K562 (cell line): Measurements from ENCODE around the gene TMC6. TPM values are rescaled to one million over a fixed set of nuclear protein-coding genes. Genes with fewer than 3 reads are reported as not detected.

Experiments used
- ADNP ChIP-seq: fragments of 200-800 bp; sonication (Bioruptor generic); IDR thresholded peaks from 2 replicates; pipeline ENCODE4 v1.6.1; 2016; ENCODE audit warnings: missing genetic modification characterization, missing compliant biosample characterization
- ASH1L ChIP-seq: fragments of 450-650 bp; IDR thresholded peaks from 2 replicates; pipeline ENCODE4 v1.6.1; 2018; ENCODE audit warnings: borderline replicate concordance, mild to moderate bottlenecking, low read depth; ENCODE audit not compliant: partially characterized antibody
- CBFA2T3 ChIP-seq: fragments of 450-650 bp; IDR thresholded peaks from 2 replicates; pipeline ENCODE4 v1.6.1; 2017
- CCNT2 ChIP-seq: IDR thresholded peaks from 2 replicates; pipeline ENCODE4 v1.6.1; 2011; ENCODE audit warnings: borderline replicate concordance, low read depth, mild to moderate bottlenecking, moderate library complexity, mixed read lengths, low read length; ENCODE audit not compliant: insufficient read length; ENCODE audit errors: extremely low read depth
- CEBPG ChIP-seq, 3 experiments: fragments of 200-800 bp in 1 of 3; sonication (Bioruptor generic) in 1 of 3; sonication (generic) in 1 of 3; formaldehyde crosslinking in 1 of 3; IDR thresholded peaks in 2 of 3; conservative IDR thresholded peaks in 1 of 3; 2 replicates each; pipeline versions ENCODE4 v1.6.1 to v1.8.0; 2016 to 2022; ENCODE audit warnings: missing compliant biosample characterization in 2 of 3, missing genetic modification characterization in 2 of 3, mild to moderate bottlenecking in 1 of 3, missing genetic modification reagents in 1 of 3
- CREM ChIP-seq: IDR thresholded peaks from 2 replicates; pipeline ENCODE4 v1.6.1; 2014; ENCODE audit warnings: antibody characterized with exemption, low read depth
- DMBX1 ChIP-seq: fragments of 250-450 bp; sonication (Bioruptor Pico); IDR thresholded peaks from 2 replicates; pipeline ENCODE4 v1.8.0; 2022; ENCODE audit warnings: inconsistent platforms, mild to moderate bottlenecking, moderate library complexity, borderline replicate concordance
- DNMT1 ChIP-seq: fragments of 450-650 bp; IDR thresholded peaks from 2 replicates; pipeline ENCODE4 v1.6.1; 2016; ENCODE audit warnings: antibody characterized with exemption, mild to moderate bottlenecking
- EHMT2 ChIP-seq: fragments of 450-650 bp; IDR thresholded peaks from 2 replicates; pipeline ENCODE4 v1.6.1; 2018; ENCODE audit warnings: antibody characterized with exemption
- ETS1 ChIP-seq: conservative IDR thresholded peaks from 2 replicates; pipeline ENCODE4 v1.6.1; 2011; ENCODE audit warnings: low read depth, mild to moderate bottlenecking, low read length; ENCODE audit not compliant: control insufficient read depth
- ETV1 ChIP-seq: fragments of 450-650 bp; conservative IDR thresholded peaks from 2 replicates; pipeline ENCODE4 v1.6.1; 2016; ENCODE audit warnings: missing genetic modification characterization, control low read depth, low read depth, missing compliant biosample characterization
- FIP1L1 ChIP-seq: fragments of 200-400 bp; formaldehyde crosslinking; IDR thresholded peaks from 2 replicates; pipeline ENCODE4 v1.6.1; 2018; ENCODE audit warnings: mild to moderate bottlenecking, low read depth, low read length; ENCODE audit not compliant: poor library complexity, severe bottlenecking
- HDGF ChIP-seq: fragments of 450-650 bp; IDR thresholded peaks from 2 replicates; pipeline ENCODE4 v1.6.1; 2016
- HMBOX1 ChIP-seq: sonication (generic); IDR thresholded peaks from 2 replicates; pipeline ENCODE4 v1.6.1; 2016
- NBN ChIP-seq: fragments of 450-650 bp; IDR thresholded peaks from 2 replicates; pipeline ENCODE4 v1.6.1; 2016; ENCODE audit warnings: low read depth, mild to moderate bottlenecking
- RBM34 ChIP-seq: fragments of 200-400 bp; formaldehyde crosslinking; IDR thresholded peaks from 2 replicates; pipeline ENCODE4 v1.6.1; 2018; ENCODE audit warnings: low read length, borderline replicate concordance; ENCODE audit not compliant: insufficient read depth
- SNAPC5 ChIP-seq: fragments of 250-450 bp; sonication (Bioruptor Pico); IDR thresholded peaks from 2 replicates; pipeline ENCODE4 v1.8.0; 2021; ENCODE audit warnings: moderate library complexity, mild to moderate bottlenecking, inconsistent platforms
- SREBF1 ChIP-seq: fragments of 150-350 bp; IDR thresholded peaks from 2 replicates; pipeline ENCODE4 v1.6.1; 2014; ENCODE audit warnings: antibody characterized with exemption, low read depth, low read length, borderline replicate concordance
- SRSF7 ChIP-seq: fragments of 200-400 bp; formaldehyde crosslinking; optimal IDR thresholded peaks from 2 replicates; pipeline ENCODE3; 2017; ENCODE audit warnings: mild to moderate bottlenecking, low read depth, low read length
- SUPT5H ChIP-seq: fragments of 450-650 bp; IDR thresholded peaks from 2 replicates; pipeline ENCODE4 v1.6.1; 2016
- TCF7L2 ChIP-seq: fragments of 150-350 bp; IDR thresholded peaks from 2 replicates; pipeline ENCODE4 v1.6.1; 2016; ENCODE audit warnings: low read depth, mild to moderate bottlenecking, low read length, moderate library complexity
- TFE3 ChIP-seq: fragments of 450-650 bp; formaldehyde crosslinking; IDR thresholded peaks from 2 replicates; pipeline ENCODE4 v1.4.0; 2020; ENCODE audit warnings: mild to moderate bottlenecking, mixed read lengths
- ZNF311 ChIP-seq: fragments of 250-450 bp; sonication (Bioruptor Pico); IDR thresholded peaks from 2 replicates; pipeline ENCODE4 v1.4.0; 2020; ENCODE audit warnings: mild to moderate bottlenecking, moderate library complexity
- ZNF778 ChIP-seq: fragments of 450-650 bp; formaldehyde crosslinking; IDR thresholded peaks from 2 replicates; pipeline ENCODE4 v1.4.0; 2020; ENCODE audit warnings: mild to moderate bottlenecking, moderate library complexity
- polyA plus RNA-seq, 8 experiments: library from polyadenylated mRNA; depleted of rRNA in 4 of 8; stranded (reverse) in 5 of 8; unstranded in 3 of 8; fragments of >200 nt; fragmentation: Nextera tagmentation in 2 of 8; fragmentation: Illumina TruSeq in 1 of 8; extraction: Ambion mirVana in 2 of 8; extraction: Trizol in 1 of 8; gene quantifications; 2 replicates each; pipeline versions ENCODE4 v1.2.1 to v1.2.3, GENCODE V29; 2011 to 2014; ENCODE audit warnings: inconsistent platforms in 1 of 8, missing spikeins in 1 of 8
- total RNA-seq, 7 experiments: library from RNA; depleted of rRNA in 6 of 7; stranded (reverse); fragments of >200 nt in 6 of 7; fragmentation: Illumina TruSeq in 2 of 7; extraction: Trizol in 2 of 7; gene quantifications; 2 replicates each; pipeline versions ENCODE4 v1.2.1 to v1.2.3, GENCODE V29; 2011 to 2021; ENCODE audit warnings: low replicate concordance in 1 of 7
- TF ChIP-seq, protein P1 (sequence below): fragments of 450-650 bp; IDR thresholded peaks from 2 replicates; pipeline ENCODE4 v1.6.1; 2014; ENCODE audit warnings: low read depth, mild to moderate bottlenecking, moderate library complexity, borderline replicate concordance

The TMC6 gene
- total and polyA plus RNA-seq, 9 of the 15 experiments (the other 6 are each of a cell fraction or from before 2014, with no cell fraction given), result 4.1 to 351 (median 66.9) TPM

- no peak for TF ChIP-seq ETS1
- TF ChIP-seq SUPT5H, result no peak
- TF ChIP-seq NBN, result no peak
- TF ChIP-seq SNAPC5, result no peak
- no peak for TF ChIP-seq DMBX1
- TF ChIP-seq HDGF, result no peak
- TF ChIP-seq ZNF778 (CRISPR knock-in tag), result no peak
- TF ChIP-seq, protein P1, sequence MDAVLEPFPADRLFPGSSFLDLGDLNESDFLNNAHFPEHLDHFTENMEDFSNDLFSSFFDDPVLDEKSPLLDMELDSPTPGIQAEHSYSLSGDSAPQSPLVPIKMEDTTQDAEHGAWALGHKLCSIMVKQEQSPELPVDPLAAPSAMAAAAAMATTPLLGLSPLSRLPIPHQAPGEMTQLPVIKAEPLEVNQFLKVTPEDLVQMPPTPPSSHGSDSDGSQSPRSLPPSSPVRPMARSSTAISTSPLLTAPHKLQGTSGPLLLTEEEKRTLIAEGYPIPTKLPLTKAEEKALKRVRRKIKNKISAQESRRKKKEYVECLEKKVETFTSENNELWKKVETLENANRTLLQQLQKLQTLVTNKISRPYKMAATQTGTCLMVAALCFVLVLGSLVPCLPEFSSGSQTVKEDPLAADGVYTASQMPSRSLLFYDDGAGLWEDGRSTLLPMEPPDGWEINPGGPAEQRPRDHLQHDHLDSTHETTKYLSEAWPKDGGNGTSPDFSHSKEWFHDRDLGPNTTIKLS, result no peak
- TF ChIP-seq CREM, result no peak
- TF ChIP-seq DNMT1, result no peak
- no peak for TF ChIP-seq RBM34
- 0 out of 2 replicates have a peak, but pooled peaks have one; percentile 32 for TF ChIP-seq ADNP
- TF ChIP-seq TCF7L2, result no peak
- TF ChIP-seq ETV1 (tag), result no peak
- TF ChIP-seq FIP1L1, result no peak
- TF ChIP-seq CCNT2, result no peak
- TF ChIP-seq CBFA2T3, result 0 out of 2 replicates have a peak, but pooled peaks have one; percentile 17
- peak; percentile 63 for TF ChIP-seq HMBOX1
- no peak for TF ChIP-seq CEBPG (CRISPR knock-in tag; IDR thresholded peaks at IDR 0.05)
- TF ChIP-seq CEBPG (tag; conservative IDR thresholded peaks at IDR 0.05 in 1 of 2, IDR thresholded peaks at IDR 0.05 in 1 of 2), result no peak
- TF ChIP-seq ZNF311, result no peak
- no peak for TF ChIP-seq SRSF7
- TF ChIP-seq ASH1L, result no peak
- TF ChIP-seq TFE3 (CRISPR knock-in tag), result no peak
- TF ChIP-seq EHMT2, result no peak
- TF ChIP-seq SREBF1, result no peak
Measured at GRCh38 chr17:78062596-78062995, 66.0 kb downstream of the TMC6 start (continued).
